Putamen (tissue), 1 donor: ENCODE measurements around the gene TMTC3.
"Not testable (repeated sequence)": the region's sequence is repeated elsewhere in the genome, so short reads cannot be mapped to it uniquely, and the experiment has no call there.

Experiments
- DNase-seq: peaks from one replicate; pipeline ENCODE4 v3.0.0-alpha.2; 2016; ENCODE audit warnings: low spot score

Gene TMTC3

DNA sequence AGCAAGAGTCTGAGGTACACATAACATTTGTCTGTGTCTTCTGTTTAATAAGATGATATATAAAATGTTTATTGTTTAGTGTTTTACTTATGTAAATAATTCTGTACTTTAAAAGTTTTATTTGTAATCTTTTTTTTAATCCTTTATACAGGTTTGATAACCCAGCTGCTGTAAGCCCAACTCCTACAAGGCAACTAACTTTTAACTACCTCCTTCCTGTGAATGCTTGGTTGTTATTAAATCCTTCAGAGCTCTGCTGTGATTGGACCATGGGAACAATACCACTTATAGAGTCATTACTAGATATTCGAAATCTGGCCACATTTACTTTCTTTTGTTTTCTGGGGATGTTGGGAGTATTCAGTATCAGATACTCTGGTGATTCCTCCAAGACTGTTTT, 24.1 kb downstream of the TMTC3 start:
- no peak for DNase-seq

DNA sequence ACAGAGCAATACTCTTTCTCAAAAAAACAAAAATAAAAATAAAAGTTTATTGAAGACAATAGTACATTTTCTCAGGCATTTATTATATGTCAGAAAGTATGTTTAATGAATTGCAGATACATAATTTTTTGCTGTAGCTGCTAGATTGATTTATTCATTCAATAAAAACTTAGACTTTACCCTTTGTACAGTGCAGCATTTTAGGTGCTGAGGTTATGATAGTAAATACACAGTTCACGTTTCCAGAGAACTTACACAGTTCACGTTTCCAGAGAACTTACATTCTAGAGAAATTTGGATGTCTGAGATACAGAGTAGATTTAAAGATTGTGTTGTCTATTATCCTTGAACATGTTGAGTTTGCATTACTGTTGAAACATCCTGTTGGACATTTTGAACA, 25.3 kb downstream of the TMTC3 start:
- no peak for DNase-seq

GRCh38 chr12:88172844-88173407, 30.8 kb downstream of the TMTC3 start:
- DNase-seq = no peak

GRCh38 chr12:88175544-88175943, 33.4 kb downstream of the TMTC3 start:
- no peak for DNase-seq

GRCh38 chr12:88179436-88180014, 37.4 kb downstream of the TMTC3 start:
- no peak for DNase-seq

GRCh38 chr12:88181881-88182280, 39.8 kb downstream of the TMTC3 start:
- DNase-seq = no peak

- no peak for DNase-seq
Observed at GRCh38 chr12:88182416-88182815, 40.3 kb downstream of the TMTC3 start.

DNA sequence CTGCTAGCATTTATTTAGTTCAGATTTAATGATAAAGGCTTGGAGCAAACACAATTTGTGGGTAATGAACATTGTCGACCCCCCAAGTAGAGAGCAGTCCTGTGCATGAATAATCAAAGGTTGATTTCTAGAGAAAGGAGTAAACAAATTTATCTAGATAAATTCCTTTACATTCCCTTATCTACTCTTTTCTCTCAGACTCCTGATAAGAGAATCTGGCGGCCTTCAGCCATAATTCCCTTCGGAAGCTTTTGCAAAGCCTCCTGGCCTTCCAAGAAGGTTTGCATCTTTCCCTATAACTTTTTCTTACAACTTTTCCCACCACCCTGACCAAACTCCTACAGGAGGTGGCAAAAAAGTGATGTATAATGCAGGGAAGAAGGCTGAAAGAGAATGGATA, 42.1 kb downstream of the TMTC3 start:
- no peak for DNase-seq

GRCh38 chr12:88185279-88185678, 43.2 kb downstream of the TMTC3 start:
- no peak for DNase-seq

DNA sequence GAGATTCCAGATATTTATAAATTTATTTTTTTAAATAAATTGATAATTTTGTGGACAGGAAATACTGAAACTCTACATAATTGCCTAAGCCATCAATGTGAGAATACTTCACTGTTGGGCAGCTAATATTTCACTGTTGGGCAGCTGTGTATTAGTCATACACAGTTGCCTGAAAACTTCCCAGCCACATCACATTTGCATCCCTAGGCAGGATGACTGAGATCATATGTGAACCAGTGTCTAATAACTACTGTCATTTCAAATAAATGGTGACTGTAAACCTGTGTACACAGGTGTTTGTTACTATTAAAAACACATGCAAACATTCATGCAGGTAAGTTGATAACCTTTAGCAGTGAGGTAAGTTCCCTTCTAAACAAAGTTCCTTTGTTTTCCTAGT, 43.9 kb downstream of the TMTC3 start:
- DNase-seq = no peak

GRCh38 chr12:88187571-88187970, 45.5 kb downstream of the TMTC3 start:
- DNase-seq = no peak

GRCh38 chr12:88188180-88188579, 46.1 kb downstream of the TMTC3 start:
- DNase-seq = no peak

- no peak for DNase-seq
Observed at GRCh38 chr12:88192426-88192825, 50.3 kb downstream of the TMTC3 start.

- no peak for DNase-seq
Observed at GRCh38 chr12:88194868-88195267, 52.8 kb downstream of the TMTC3 start.

- DNase-seq = no peak
Observed at GRCh38 chr12:88200029-88200428, 57.9 kb downstream of the TMTC3 start.

GRCh38 chr12:88202500-88202899, 60.4 kb downstream of the TMTC3 start:
- DNase-seq = no peak

- DNase-seq = no peak
Observed at GRCh38 chr12:88206601-88207000, 64.5 kb downstream of the TMTC3 start.

GRCh38 chr12:88207921-88208620, 66.0 kb downstream of the TMTC3 start:
- no peak for DNase-seq

GRCh38 chr12:88208661-88209060, 66.6 kb downstream of the TMTC3 start:
- no peak for DNase-seq

DNA sequence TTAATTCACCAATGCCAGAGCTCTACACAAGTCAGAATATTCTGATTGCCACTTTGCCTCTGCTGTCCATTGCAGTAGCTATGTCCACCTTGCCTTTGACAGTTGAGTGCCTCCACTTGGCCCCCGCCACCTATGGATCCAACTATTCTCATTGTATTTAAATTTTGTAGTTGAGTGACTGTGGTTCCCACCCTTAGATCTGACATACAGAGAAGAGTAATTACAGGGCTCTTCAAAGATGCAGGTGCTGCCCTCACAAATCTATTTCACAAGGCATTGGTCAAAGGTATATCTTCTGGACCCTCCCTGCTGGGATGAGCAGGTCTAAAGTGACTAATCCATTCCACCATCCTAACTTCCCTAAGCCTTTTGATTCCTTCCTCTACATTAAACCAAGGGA, 68.2 kb downstream of the TMTC3 start:
- DNase-seq = not testable (repeated sequence)

DNA sequence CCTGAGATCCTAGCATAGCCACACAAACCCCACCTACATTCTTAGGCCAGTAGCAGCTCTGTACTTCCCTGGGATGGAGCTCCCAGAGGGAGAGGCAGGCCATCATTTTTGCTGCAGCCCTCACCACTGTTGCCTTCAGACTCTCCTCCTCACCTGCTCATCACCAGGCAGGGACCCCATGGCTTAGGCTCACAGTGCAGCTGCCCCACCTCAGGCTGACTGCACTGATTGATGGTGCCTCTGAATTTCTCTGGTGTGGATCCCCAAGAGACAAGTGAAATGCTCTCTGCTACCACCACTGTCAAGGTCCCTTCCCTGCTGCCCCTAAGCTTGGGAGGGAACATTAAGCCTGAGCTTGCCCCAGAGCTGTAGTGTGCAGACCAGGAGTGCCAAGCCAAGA, 76.2 kb downstream of the TMTC3 start:
- no peak for DNase-seq

- no peak for DNase-seq
Observed at GRCh38 chr12:88219861-88220260, 77.8 kb downstream of the TMTC3 start.

- DNase-seq = no peak
Observed at GRCh38 chr12:88223519-88223918, 81.4 kb downstream of the TMTC3 start.

DNA sequence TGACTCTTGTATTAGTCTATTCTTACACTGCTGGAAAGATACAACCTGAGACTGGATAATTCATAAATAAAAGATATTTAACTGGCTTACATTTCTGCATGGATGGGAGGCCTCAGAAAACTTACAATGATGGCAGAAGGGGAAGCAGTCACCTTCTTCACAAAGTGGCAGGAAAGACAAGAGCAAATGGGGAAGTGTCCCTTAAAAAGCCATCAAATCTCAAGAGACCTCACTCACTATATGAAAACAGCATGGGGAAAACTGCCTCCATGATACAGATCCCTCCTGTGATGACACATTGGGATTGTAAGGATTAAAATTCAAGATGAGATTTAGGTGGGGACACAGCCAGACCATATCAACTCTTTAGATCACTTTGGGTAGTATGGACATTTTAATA, 83.7 kb downstream of the TMTC3 start:
- DNase-seq = no peak
